KOPT-K1 (cell line): ENCODE results near the gene SAFB.

Experiments
- H3K27ac ChIP-seq: fragments of 200-600 bp; sonication (generic); 2 replicates; pipeline ENCODE4 v1.5.1; 2016; ENCODE audit warnings: antibody characterized with exemption, mild to moderate bottlenecking, low read depth, low read length; ENCODE audit not compliant: poor library complexity, severe bottlenecking
- H3K36me3 ChIP-seq: fragments of 200-600 bp; sonication (generic); 2 replicates; pipeline ENCODE4 v1.5.1; 2017; ENCODE audit warnings: antibody characterized with exemption, mild to moderate bottlenecking, low read length, moderate library complexity; ENCODE audit not compliant: insufficient read depth
- H3K9me3 ChIP-seq: fragments of 200-600 bp; sonication (generic); 2 replicates; pipeline ENCODE4 v1.5.1; 2017; ENCODE audit warnings: antibody characterized with exemption, low read length, mild to moderate bottlenecking; ENCODE audit not compliant: insufficient read depth, poor library complexity, severe bottlenecking

The SAFB gene

DNA sequence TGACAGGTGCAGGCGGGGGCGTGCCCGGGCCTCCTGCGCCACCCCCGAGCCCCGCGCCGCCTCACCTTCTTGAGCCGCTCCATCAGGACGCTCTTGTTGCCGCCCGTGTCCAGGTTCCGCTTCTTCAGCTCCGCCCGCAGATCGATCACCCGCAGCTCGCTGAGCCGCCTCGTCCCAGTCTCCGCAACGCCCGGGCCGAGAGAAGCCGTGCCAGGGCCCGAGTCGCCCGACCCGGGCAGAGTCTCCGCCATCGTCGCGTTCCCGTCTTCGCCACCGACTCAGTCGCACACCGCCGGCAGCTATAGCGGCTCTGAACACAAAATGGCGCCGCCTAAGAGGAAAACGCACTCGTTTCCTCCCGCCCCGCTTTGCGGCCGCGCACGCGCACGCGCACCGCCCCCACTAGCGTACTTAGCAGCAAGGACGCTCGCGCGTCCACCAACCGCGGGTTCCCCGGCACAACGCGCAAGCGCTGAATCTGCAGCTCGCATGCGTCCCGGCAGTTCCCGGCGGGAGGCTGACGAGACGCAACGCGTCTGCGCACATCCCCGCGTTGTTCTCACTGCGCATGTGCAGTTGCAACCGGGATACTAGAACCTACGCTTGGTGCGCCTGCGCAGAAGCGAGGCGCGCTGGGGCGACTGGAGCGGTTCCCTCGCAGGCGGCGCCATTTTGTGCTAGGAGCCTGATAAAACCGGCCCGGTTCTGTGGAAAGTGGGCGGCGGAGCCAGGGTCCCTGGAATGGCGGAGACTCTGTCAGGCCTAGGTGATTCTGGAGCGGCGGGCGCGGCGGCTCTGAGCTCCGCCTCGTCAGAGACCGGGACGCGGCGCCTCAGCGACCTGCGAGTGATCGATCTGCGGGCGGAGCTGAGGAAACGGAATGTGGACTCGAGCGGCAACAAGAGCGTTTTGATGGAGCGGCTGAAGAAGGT lies at the start of gene SAFB, which contains the start of gene SAFB2:
Gene SAFB (plus strand): TSS at position 619 of the 932 bp plus-strand sequence. CDS start 123 bp downstream, at position 742.
Gene SAFB2 (minus strand): TSS at position 312 of the 932 bp plus-strand sequence. CDS start 61 bp downstream, at position 251.
- peak within 1 kb of the TSS; percentile 95 for H3K27ac ChIP-seq

DNA sequence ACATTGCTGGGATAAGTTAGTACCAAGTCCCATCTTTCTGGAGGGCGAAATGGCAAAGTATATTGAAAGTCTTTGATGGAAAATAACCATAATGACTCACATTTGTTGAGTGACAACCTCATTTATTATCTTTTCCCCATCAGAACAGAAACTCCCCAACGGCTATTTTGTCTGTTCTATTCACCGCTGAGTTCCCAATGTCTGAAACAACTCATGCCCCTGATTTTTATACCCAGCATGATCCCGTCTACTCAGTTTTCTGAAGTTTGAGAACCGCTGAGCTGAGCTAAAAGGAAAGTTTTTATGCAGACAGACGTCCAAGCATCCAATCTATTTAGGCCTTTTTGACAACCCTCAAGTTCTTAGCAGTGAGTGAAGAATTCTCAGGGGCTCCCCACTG lies 47.3 kb upstream of the SAFB start:
- no peaks in the 10 kb centered on the region for H3K9me3 ChIP-seq
- no peak overlapping the region for H3K27ac ChIP-seq
- no peaks in the 10 kb centered on the region for H3K36me3 ChIP-seq

More for the DNA sequence above, at the start of gene SAFB, which contains the start of gene SAFB2:
- no peaks in the 10 kb centered on the region for H3K9me3 ChIP-seq
- H3K36me3 ChIP-seq: peaks cover 70% of the 10 kb centered on the region

DNA sequence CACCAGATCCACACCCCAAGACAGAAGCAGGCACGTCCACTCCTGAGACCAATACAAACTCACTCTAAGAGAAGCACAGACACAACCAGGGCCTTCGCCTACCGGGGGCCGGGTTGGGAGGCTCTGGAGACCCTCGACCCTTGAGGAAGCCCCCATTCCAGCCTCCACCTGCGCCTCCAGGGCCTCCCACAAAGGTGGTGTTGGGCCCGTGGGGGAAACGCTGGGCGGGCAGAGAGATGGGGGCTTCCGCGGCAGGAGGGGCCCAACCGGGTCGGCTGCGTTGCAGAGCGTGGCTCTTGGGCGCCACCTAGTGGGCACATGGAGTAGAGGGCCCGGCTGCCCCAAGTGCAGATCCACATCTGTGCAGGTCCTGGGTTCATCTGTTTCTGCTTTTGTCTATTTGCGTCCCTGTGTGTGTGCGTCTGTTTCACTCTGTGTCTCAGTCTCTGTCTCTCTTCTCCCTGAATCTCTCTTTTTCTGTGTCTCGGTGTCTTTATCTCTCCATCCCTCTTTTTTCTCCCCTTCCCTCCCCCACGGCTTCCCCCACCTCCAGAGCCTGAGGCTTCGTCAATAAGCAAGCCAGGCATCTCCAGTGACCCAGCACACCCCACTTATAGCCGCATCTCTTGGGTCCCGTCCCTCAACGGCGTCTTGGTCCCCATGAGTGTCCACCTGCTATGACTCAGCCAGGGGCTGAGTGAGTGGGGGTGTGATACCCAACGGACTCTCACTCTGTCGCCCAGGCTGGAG lies 44.6 kb upstream of the SAFB start:
- no peak overlapping the region for H3K27ac ChIP-seq
- H3K9me3 ChIP-seq: no peaks in the 10 kb centered on the region
- H3K36me3 ChIP-seq: peaks cover 21% of the 10 kb centered on the region; the same call in 1 of the 2 replicates

DNA sequence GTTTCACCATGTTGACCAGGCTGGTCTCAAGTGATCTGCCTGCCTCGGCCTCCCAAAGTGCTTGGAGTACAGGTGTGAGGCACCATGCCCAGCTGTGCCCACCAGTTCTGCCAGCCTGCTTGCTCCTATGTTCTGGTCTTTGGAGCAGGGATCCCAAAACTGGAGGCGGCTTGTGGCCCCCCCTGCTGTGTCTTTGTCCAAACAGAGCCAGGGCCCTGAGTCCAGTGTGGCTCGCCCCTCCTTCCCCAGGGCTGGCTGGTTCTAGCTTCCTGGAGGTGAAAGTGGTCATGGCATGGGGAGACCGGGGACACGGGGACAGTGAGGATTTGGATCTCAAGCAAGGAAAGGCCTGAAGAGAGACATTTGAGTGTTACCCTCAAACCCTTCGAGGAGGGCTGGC lies 43.6 kb upstream of the SAFB start:
- H3K9me3 ChIP-seq: no peaks in the 10 kb centered on the region
- H3K36me3 ChIP-seq: peaks cover 30% of the 10 kb centered on the region; the same call in 1 of the 2 replicates
- H3K27ac ChIP-seq: no peak overlapping the region

DNA sequence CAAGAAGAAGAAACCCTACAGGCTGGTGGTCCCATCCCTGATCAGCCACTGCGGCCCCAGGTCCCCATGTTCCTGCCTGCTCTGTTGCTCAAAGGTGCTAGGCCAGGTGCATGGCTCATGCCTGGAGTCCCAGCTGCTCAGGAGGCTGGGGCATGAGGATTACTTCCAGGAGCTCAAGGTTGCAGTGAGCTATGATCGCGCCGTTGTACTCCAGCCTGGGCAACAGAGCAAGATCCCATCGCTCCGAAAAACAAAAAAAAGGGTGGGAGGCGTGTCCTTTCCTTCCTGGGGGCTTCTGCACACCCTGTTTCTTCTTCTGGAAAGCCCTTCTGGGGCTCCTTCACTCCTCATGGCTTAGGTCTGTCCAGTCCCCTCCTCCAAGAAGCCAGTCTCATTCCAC lies 43.2 kb upstream of the SAFB start:
- H3K27ac ChIP-seq: no peak overlapping the region
- H3K36me3 ChIP-seq: peaks cover 34% of the 10 kb centered on the region; the same call in 1 of the 2 replicates
- no peaks in the 10 kb centered on the region for H3K9me3 ChIP-seq

DNA sequence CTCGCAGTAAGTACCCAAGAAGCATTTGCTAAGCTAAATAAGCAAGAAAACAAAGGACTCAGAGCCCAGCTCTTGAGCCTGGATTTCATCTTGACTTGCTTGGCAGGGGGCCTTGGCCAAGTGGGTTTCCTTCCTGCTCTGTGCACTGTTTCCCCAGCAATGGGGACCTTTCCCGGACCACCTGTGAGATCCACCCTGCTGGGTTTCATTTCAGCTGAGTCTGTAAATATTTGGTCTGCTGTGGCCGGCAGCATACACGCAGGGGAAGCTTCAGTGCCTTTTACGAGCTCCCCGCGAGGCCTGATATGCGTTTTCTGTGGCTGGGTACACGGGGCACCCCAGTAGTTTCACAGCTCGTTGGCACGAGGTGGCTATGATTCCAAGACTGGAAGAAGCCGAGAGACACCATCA lies 42.7 kb upstream of the SAFB start:
- Histone ChIP-seq H3K27ac (no peak overlapping the region), H3K9me3 (no peaks in the 10 kb centered on the region)

DNA sequence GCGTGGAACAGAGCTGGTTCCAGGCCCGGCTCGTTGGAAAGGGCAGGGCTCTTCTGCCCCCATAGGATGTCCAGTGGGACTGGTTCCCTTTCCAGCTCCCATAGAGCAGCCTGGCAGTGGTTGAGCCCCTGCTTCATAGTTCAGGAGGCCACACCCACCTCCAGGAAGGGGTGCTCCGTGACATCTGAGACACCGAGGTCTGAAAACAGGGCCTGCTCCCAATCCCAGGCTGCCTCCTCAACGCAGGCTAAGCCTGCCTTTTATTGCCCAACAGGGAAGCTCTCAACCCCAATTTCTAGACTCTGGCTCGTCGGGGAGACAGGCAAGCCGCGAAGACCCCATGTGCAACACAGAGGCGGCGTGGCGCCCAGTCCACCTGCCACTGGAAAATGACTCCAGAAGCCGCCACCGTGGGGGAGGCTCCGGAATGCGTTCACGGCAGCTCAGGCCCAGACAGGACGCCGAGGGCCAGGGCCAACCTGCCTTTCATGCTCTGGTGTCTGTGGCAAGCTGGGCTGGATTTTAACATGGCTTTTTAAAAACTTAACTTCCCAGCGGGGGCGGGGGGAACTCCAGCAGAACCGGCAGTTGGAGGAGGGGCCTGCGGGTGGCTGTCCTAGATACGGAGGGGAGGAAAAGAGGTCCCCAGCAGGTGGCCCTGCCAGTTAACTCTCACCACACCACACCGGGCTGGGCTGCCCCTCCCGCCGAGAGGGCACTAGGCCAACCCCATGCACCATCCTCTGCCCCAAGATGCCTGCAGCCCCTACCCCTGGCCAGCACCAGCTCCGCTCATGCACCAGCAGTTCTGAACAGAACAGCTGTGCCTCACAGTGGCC lies 37.2 kb upstream of the SAFB start:
- H3K9me3 ChIP-seq: no peaks in the 10 kb centered on the region
- peaks cover 83% of the 10 kb centered on the region for H3K36me3 ChIP-seq
- H3K27ac ChIP-seq: peak overlapping the region; percentile 79

More for the DNA sequence above, 42.7 kb upstream of the SAFB start:
- peaks cover 37% of the 10 kb centered on the region; the same call in 1 of the 2 replicates for H3K36me3 ChIP-seq

DNA sequence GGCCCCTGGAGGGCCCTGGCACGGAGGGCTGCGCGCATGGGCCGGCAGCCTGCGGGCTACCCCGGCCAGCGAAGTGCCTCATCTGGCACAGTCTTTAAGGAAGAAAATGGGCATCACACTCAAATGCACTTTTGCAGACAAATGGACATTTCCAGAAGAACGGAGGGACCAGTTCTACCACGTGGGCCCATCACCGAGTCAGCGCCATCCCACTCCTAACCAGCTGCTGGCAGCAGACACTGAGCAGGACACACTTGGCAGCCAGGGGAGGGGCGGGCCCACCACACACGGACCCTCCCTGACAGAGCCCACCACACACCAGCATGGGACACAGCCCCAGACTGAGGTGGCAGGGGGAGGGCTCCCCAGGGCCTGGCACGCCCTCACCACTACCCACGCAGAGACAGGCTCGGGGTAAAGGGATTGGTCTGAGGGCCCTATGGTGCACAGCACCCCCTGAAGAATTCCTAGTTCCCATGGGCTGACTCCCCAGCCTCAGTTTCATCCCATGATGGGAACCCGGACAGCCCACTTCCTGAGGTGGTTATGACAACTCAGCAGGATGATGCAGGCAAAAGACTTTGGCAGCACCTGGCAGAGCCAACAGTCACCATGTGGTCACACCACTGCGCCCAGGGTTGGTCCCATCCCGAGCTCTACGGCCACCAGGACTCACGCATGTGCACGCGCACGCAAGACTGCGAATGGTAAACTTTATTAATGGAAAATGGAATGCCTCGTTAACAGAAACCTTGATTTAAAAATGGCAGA lies 36.4 kb upstream of the SAFB start:
- Histone ChIP-seq H3K36me3 (peaks cover 88% of the 10 kb centered on the region), H3K27ac (peak overlapping the region; percentile 79), H3K9me3 (no peaks in the 10 kb centered on the region)

DNA sequence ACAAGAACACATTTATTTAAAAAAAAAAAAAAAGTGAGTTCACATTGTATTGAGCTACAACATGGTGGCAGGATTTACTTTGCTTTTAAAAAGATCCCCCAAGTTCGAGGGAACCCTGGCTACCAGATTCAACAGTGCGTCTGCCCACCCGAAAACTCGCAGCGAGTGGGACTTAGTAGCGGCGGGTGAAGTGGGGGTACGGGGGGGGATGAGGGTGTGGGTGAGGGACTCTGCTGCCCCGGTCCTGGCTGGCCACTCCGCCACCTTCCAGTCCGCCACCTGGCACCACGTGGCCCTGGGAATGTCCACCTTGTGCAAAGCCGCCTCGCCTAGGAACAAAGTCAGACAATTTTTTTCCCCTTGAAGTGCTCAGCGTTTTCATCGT lies 35.8 kb upstream of the SAFB start:
- Histone ChIP-seq H3K36me3 (peaks cover 88% of the 10 kb centered on the region), H3K9me3 (no peaks in the 10 kb centered on the region), H3K27ac (peak overlapping the region; percentile 79)

DNA sequence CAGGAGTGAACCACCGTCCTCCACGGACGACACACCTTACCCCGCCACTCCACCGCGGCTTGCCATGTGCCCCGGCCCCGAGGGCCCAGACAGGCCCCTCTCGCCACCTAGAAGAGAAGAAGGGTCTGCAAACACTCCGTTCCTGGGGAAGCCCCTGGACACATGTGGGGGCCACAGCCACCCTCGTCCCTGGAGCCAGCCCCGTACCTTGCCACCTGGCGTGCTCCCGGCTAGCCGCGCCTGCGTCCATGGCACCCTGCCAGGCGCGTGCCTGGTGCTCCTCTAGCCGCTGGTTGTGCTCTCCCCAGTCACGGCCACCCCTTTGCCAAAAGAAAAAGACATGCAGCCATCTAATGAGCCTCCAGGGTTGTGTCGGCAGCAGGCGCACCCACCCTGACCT lies 35.2 kb upstream of the SAFB start:
- Histone ChIP-seq H3K27ac (peak overlapping the region; percentile 79), H3K36me3 (peaks cover 88% of the 10 kb centered on the region), H3K9me3 (no peaks in the 10 kb centered on the region)

DNA sequence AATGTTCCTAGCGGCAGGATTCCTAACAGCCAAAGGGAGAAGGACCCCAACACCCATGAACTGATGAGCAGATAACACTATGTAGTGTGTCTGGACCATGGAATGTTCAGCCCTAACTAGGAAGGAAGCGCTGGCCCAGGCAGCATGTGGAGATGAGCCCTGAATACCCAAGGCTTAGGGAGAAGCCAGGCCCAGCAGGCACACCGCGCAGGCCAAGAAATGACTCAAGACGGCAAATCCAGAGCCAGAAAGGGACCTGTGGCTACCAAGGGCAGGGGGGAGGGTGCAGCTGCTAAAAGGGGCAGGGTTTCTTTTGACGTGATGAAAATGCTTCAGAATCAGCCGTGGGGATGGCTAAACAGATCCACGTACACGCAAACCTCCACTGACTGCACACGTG lies 34.4 kb upstream of the SAFB start:
- H3K27ac ChIP-seq: no peak overlapping the region
- no peaks in the 10 kb centered on the region for H3K9me3 ChIP-seq
- peaks cover 89% of the 10 kb centered on the region for H3K36me3 ChIP-seq

DNA sequence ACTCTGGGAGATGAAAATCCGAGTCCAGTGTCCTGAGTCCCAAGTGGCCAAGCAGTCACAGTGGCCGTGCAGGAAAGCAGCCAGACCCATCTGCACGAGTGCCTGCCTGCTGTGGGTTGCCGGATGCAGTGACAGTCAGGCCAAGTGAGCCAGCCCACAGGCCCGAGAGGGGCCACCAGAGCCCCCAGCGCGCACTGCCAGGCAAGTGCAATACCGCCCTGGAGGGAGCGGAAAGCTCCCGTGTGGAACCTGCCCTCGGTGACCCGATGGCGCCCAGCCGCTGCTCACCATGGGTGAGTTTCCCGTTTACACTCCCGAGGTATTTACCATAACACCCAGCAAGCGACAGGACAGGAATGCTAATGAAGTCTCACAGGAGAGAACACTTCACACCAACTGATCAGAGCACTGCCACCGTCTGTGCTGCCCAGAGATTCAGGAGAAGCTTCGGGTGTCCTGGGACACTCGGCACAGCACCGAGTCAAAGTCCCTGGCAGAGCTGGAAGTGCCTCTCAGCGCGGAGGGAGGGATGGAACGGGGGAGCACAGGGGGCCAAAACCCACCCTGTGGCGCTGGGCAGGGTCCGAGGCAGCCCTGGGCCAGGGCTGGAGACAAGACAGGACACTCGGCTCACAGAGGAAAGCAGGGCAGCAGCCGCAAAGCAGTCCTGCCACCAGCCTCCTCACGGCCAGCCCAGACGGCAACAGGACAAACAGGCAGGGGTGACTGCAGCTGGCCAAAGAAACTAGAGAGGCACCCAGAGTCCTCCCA lies 33.8 kb upstream of the SAFB start:
- Histone ChIP-seq H3K36me3 (peaks cover 89% of the 10 kb centered on the region), H3K27ac (no peak overlapping the region), H3K9me3 (no peaks in the 10 kb centered on the region)

DNA sequence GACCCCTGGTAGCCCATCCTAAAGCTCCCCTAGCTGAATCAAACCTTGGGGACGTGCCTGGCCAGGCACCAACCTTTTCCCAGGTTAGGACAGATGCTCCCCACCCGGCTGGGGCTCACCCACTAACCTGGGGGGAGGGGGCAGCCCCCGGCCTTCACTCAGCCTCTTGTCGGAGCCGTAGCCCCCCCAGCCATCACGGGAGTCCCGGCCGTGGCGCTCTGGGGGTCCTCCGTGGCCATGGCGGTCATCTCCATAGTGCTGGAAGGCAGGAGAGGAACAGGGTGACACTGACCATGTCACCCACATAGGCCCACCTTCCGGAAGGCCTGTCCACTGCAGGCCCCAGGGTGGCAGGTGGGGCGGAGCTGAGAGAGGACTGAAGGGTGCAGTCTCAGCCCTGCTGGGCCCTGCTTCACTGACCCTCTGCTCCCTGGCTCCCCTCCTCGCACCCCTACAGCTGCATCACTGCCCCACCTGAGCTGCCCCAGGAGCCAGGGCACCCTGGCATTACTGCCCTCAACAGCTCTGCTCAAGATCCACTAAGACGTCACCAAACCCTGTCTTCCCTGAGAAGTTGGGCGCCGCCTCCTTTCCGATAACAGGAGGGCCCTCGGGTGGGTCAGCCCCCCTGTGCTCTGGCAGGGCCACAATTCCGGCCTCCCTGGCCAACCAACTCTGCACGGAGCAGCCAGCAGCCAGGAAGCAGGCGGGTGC lies 32.6 kb upstream of the SAFB start:
- no peak overlapping the region for H3K27ac ChIP-seq
- no peaks in the 10 kb centered on the region for H3K9me3 ChIP-seq
- H3K36me3 ChIP-seq: peaks cover 93% of the 10 kb centered on the region
